ENCODE data around the gene GINS3.
A peak's percentile ranks its signal among the peaks of the same experiment; 100 is the strongest.
"Not testable (repeated sequence)": the region's sequence is repeated elsewhere in the genome, so short reads cannot be mapped to it uniquely, and the experiment has no call there.

Gene GINS3

GRCh38 chr16:58393138-58393504 is 850 bp downstream of the GINS3 start:
- DNase-seq (ENCODE audit: low spot score), result no peak

- DNase-seq (ENCODE audit: low spot score), result not testable (repeated sequence)
These were observed 4.6 kb downstream of the GINS3 start for GRCh38 chr16:58396897-58397296.

- no peak for DNase-seq (ENCODE audit: low spot score)
These were observed 7.7 kb downstream of the GINS3 start for GRCh38 chr16:58399718-58400633.

- DNase-seq (ENCODE audit: low spot score), result not testable (repeated sequence)
These were observed 9.0 kb downstream of the GINS3 start for GRCh38 chr16:58401305-58401704.

- DNase-seq (ENCODE audit: low spot score), result no peak
These were observed 10.5 kb downstream of the GINS3 start for GRCh38 chr16:58402796-58403195.

- no peak for DNase-seq (ENCODE audit: low spot score)
These were observed 17.2 kb downstream of the GINS3 start for GRCh38 chr16:58409316-58409973.

- DNase-seq (ENCODE audit: low spot score), result no peak
These were observed 19.1 kb downstream of the GINS3 start for GRCh38 chr16:58411336-58411735.

- no peak for DNase-seq (ENCODE audit: low spot score)
These were observed 19.7 kb downstream of the GINS3 start for GRCh38 chr16:58411736-58412614.

- not testable (repeated sequence) for DNase-seq (ENCODE audit: low spot score)
These were observed 20.3 kb downstream of the GINS3 start for GRCh38 chr16:58412615-58412970.

- peak; percentile 52 for DNase-seq (ENCODE audit: low spot score)
These were observed 21.1 kb downstream of the GINS3 start for GRCh38 chr16:58413359-58413758.

GRCh38 chr16:58415003-58415402 is 22.7 kb downstream of the GINS3 start:
- no peak for DNase-seq (ENCODE audit: low spot score)

GRCh38 chr16:58415961-58416360 is 23.7 kb downstream of the GINS3 start:
- not testable (repeated sequence) for DNase-seq (ENCODE audit: low spot score)

GRCh38 chr16:58417035-58417434 is 24.8 kb downstream of the GINS3 start:
- no peak for DNase-seq (ENCODE audit: low spot score)

- peak; percentile 73 for DNase-seq (ENCODE audit: low spot score)
These were observed 25.3 kb downstream of the GINS3 start for GRCh38 chr16:58417600-58417999.

- no peak for DNase-seq (ENCODE audit: low spot score)
These were observed 25.8 kb downstream of the GINS3 start for GRCh38 chr16:58418026-58418425.

GRCh38 chr16:58418601-58419000 is 26.3 kb downstream of the GINS3 start:
- DNase-seq (ENCODE audit: low spot score), result peak; percentile 20

- DNase-seq (ENCODE audit: low spot score), result peak; percentile 70
These were observed 27.1 kb downstream of the GINS3 start for GRCh38 chr16:58419241-58419990.

GRCh38 chr16:58421059-58421458 is 28.8 kb downstream of the GINS3 start:
- DNase-seq (ENCODE audit: low spot score), result no peak

- no peak for DNase-seq (ENCODE audit: low spot score)
These were observed 29.3 kb downstream of the GINS3 start for GRCh38 chr16:58421529-58421928.

GRCh38 chr16:58422809-58423208 is 30.5 kb downstream of the GINS3 start:
- DNase-seq (ENCODE audit: low spot score), result no peak

- DNase-seq (ENCODE audit: low spot score), result no peak
These were observed 33.0 kb downstream of the GINS3 start for GRCh38 chr16:58425245-58425644.

Measured in germinal center (tissue), 1 donor.